Epithelial cell of esophagus (primary cell): Measurements from ENCODE around the gene PFDN4.
A peak's percentile ranks its signal among the peaks of the same experiment; 100 is the strongest.

ENCODE experiments used
- DNase-seq: peaks from one replicate; pipeline ENCODE4 v3.0.0; 2010; ENCODE audit warnings: low read depth
- H3K4me3 ChIP-seq: 2 replicates; pipeline ENCODE4 v1.5.1; 2011; ENCODE audit warnings: mild to moderate bottlenecking, low read length, control low read depth
- TF ChIP-seq, protein P1 (sequence below): IDR thresholded peaks from 2 replicates; pipeline ENCODE4 v1.5.1; 2011; ENCODE audit warnings: low read depth, mild to moderate bottlenecking, low read length, control low read depth, inconsistent platforms; ENCODE audit not compliant: insufficient read depth; ENCODE audit errors: missing control alignments

PFDN4 gene

DNA sequence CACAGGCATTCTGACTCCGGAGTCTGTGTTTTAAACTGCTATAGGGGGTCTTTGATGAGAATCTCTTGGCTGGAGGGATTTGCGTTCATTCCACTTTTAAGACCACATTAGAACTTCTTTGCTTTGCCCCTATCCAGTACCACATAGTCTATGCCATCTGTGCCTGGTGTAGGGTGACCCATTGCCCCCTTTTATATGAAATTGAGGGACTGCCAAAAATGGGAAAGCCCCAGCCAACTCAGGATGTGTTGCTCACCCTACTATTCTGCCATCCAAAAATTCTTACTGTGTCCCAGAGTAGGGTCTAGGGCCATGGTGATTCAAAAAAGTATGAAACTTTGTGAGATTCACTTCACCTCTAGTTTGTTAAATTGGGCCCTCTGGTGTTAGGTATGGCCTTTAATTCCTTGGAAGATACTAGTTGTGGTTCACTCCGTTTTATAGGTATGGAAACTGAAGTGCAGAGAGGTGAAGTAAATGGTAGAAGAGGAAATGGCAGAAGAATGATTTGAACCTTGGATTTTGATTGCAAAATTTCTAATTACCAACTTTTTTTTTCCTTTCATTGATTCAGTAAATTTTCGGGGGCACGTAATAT is 1.4 kb downstream of the PFDN4 start:
- no peak for DNase-seq
- TF ChIP-seq, protein P1, sequence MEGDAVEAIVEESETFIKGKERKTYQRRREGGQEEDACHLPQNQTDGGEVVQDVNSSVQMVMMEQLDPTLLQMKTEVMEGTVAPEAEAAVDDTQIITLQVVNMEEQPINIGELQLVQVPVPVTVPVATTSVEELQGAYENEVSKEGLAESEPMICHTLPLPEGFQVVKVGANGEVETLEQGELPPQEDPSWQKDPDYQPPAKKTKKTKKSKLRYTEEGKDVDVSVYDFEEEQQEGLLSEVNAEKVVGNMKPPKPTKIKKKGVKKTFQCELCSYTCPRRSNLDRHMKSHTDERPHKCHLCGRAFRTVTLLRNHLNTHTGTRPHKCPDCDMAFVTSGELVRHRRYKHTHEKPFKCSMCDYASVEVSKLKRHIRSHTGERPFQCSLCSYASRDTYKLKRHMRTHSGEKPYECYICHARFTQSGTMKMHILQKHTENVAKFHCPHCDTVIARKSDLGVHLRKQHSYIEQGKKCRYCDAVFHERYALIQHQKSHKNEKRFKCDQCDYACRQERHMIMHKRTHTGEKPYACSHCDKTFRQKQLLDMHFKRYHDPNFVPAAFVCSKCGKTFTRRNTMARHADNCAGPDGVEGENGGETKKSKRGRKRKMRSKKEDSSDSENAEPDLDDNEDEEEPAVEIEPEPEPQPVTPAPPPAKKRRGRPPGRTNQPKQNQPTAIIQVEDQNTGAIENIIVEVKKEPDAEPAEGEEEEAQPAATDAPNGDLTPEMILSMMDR = no peak
- H3K4me3 ChIP-seq = peak overlapping the region; percentile 83

DNA sequence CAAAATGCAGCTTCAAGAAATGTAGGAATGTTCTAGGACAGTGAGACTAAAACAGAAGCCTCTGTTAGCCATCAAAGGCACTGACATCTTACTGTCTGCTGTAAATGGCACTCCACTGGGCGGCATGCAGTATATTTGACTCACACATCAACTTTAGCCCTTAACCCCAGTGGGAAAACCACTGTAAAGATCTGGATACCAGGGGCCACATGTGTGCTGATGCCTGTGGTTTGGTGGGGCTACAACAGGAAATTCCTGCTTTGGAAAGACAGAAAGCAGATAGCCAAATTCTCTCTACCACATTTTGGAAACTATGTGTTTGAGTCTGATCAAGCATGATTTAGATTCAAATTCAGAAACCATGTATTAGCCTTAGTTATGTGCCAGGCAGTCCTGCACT is 4.3 kb downstream of the PFDN4 start:
- DNase-seq = no peak

DNA sequence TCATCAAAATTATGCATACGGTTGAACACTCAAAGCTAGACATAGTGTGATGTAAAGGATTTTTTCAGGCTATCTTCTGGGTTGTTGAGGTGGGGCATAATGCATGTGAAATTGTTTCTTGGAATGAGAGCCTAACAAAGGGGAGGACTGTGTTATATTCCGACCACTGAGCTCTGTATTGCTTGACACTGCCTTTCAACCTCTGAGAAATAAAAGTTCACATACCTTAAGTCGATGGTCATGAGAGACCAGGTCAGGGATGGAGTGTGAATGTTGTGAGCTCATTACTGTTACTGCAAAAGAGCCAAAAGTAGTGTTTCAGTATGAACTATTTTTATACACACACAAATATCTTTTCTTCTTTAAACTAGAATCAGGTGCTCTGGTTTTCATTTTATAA is 5.0 kb downstream of the PFDN4 start:
- TF ChIP-seq, protein P1 = no peak

More for the DNA sequence above, 4.3 kb downstream of the PFDN4 start:
- TF ChIP-seq, protein P1 = no peak
- no peak overlapping the region for H3K4me3 ChIP-seq

DNA sequence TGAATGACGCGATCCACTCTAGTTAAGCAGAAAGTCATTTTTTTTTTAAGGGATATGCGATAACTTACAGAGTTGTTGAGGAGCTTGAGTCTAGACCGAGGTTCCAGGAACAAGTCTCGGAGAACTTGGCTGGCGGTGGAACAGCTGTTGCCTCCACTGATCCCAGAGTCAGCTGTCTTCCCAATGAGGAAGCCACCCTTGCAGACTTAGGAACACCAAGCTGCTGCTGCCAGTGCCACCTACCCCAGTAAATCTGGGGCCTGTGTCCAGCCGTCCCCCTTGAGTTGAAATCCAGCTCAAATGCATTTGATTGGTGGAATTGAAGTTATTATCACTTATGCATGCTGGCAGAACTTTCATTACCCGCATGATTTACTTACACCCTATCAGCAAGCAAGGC is 6.7 kb downstream of the PFDN4 start:
- H3K4me3 ChIP-seq = no peak overlapping the region
- TF ChIP-seq, protein P1 = no peak
- no peak for DNase-seq

More for the DNA sequence above, 5.0 kb downstream of the PFDN4 start:
- no peak overlapping the region for H3K4me3 ChIP-seq
- no peak for DNase-seq

DNA sequence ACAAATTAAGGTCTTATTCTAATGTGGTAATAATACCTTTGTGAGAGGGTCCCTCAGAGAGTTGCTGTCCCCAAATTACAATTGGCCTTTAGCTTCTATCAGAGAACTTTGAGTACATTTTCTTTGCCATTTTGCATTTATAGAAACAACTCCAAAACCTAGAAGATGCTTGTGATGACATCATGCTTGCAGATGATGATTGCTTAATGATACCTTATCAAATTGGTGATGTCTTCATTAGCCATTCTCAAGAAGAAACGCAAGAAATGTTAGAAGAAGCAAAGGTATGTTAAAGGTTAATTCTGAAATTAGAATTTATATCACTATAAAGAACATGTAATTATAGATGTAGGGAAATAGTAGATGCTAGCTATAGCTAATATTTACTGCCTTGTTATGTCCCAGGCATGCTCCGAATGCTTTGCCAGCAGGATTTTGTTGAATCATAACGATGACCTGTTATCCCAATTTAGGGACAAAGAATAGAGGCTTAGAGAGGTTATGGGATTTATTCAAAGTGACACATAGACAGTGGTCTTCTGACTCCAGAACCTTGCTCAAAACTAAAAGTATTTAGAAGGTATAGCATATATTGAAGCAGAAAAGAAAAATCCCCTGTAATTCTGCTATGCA is 7.4 kb downstream of the PFDN4 start:
- DNase-seq = no peak
- H3K4me3 ChIP-seq = no peak overlapping the region
- TF ChIP-seq, protein P1 = no peak

DNA sequence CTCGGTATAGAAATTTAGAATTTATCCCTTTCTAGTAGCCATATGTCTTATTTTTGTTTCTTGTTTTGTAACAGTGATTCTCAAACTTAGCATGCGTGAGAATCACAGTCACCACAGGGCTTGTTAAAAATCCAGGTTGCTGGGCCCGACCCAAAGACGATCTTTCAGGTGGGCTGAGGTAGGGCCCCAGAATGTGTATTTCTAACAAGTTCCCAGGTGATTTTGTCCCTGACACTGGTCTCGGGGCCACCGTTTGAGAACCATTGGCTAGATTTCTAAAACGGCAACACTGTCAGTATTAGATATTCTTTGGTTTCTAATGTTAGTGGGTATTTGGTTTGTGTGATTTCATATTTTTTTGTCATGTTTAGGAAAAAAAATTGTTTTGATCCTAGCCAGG is 9.9 kb downstream of the PFDN4 start:
- H3K4me3 ChIP-seq = no peak overlapping the region

More for the DNA sequence above, 9.9 kb downstream of the PFDN4 start:
- no peak for DNase-seq
- TF ChIP-seq, protein P1 = no peak
